Measurements from ENCODE around the gene TBX5. TPM values are rescaled to one million over a fixed set of nuclear protein-coding genes. Genes with fewer than 3 reads are reported as not detected.

TBX5 gene
- not detected in 2 replicates for total RNA-seq (2014; rRNA removed; shearing (Covaris generic))

- no peak for DNase-seq (ENCODE audit: low read depth)
Observed at GRCh38 chr12:114405519-114406271, at the start of gene TBX5. TBX5 (minus strand) TSS chr12:114406144; CDS start chr12:114403898, 2,246 bp downstream.

DNA sequence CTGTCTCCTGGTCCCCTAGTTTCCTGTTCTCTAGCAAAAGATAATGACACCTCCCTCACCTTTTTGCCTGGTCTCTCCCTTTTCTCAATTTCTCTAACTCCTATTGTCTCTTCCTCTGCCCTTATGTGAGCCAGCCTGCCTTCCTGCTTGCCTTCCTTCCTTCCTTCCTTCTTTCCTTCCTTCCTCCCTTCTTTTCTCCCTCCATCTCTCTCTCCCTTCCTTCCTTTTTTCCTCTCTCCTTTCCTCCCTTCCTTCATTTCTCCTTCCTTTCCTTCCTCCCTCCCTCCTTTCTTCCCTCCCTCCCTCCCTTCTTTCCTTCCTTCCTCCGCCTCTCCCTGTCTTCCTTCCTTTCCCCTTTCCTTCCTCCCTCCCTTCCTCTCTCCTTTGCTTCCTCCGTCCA is 45.7 kb upstream of the TBX5 start:
- DNase-seq (ENCODE audit: low read depth): no peak

DNA sequence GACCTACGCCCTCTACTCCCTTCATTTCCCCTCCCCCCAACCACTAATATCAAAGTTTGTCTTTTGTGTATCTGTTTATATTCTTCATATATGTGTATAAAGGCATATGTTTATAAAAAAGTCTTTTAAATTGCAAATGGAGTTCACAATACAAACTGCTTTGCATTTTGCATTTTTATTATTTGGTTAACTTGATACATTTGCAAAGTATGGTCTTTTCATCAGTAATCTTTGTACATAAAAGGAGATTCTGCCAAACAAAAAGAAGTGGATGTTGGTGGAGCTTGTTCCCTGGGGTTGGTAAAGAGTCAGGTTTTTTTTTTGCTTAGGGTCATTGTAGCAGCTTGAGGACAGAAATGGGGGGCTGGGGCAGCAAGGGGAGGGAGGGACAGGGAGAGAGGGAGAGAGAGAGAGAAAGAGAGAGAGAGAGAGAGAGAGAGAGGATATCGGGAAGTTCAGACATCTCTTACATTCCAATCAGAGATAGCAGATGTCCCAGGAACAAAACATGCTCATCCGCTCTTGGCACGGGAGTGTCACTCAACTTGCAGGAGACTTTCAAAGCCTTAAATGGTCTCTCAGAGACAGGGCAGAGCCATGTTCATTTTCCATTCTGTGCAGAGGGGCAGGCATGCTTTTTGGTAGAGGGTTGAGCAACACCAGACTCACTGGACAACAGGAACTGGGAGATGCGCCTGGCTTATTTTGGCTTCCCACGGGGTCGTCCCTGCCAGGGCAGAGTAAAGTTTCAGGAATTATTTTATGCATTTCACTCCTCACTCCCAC is 44.8 kb upstream of the TBX5 start:
- no peak for DNase-seq (ENCODE audit: low read depth)

- no peak for DNase-seq (ENCODE audit: low read depth)
Observed at GRCh38 chr12:114450019-114450418, 44.1 kb upstream of the TBX5 start.

GRCh38 chr12:114448618-114448933 is 42.6 kb upstream of the TBX5 start:
- DNase-seq (ENCODE audit: low read depth): no peak

DNA sequence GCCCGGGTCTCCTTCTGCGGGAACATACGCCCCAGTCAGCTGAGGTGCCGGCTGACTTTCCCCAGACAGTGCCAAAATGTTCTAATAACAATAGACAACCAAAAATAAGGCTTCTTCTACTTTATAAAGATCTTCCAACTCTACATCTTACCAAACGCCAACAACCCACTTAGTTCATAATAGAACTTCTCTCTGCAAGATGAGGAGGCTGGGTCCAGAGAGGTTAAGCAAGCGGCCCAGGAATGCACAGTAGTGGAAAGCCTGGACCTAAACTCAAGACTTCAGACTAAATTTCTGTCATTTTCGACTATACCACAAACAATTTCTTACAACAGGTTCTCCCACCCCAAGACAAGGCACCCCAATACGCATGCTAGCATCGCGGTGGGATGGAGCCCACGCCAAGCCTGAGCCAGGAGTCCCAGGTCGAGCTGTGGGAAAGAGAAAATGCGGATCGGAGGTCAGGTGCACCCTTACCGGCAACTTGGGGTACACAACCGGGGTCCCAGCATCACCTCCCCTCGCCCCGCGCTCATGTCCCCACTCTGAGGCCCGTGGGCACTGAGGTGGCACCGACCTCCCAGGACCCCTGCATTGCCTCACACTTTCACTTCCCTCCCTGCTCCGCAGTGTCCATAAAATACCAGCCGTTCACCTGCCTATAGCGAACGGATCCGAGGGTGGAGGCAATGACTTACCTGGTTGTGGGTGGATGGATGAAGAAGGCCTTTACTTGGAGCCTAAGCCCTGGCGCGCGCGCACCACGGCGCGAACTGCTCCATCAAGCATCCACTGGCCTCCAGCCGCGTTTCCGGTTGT is 42.1 kb upstream of the TBX5 start:
- DNase-seq (ENCODE audit: low read depth): no peak

DNA sequence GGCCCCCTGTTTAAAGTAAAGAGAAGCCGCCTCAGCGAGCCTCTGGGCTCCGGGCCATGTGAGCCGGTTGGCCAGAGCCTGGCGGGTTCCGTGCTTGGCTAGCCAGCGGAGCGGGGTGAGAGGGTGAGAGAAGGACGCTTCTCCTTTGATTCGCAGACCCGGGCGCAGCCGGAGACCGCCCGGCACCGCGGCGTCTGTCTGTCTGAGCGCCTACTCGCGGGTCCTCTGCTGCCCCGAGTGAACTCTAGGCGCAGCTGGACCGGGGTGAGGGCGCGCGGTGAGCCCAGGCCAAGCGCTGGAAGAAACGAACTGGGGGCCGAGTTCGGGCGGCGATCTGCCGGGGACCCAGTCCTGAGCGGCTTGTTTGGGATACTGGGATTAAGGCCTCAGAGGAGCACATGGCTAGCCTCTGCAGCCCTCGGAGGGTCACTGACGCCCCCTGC is 41.4 kb upstream of the TBX5 start:
- no peak for DNase-seq (ENCODE audit: low read depth)

DNA sequence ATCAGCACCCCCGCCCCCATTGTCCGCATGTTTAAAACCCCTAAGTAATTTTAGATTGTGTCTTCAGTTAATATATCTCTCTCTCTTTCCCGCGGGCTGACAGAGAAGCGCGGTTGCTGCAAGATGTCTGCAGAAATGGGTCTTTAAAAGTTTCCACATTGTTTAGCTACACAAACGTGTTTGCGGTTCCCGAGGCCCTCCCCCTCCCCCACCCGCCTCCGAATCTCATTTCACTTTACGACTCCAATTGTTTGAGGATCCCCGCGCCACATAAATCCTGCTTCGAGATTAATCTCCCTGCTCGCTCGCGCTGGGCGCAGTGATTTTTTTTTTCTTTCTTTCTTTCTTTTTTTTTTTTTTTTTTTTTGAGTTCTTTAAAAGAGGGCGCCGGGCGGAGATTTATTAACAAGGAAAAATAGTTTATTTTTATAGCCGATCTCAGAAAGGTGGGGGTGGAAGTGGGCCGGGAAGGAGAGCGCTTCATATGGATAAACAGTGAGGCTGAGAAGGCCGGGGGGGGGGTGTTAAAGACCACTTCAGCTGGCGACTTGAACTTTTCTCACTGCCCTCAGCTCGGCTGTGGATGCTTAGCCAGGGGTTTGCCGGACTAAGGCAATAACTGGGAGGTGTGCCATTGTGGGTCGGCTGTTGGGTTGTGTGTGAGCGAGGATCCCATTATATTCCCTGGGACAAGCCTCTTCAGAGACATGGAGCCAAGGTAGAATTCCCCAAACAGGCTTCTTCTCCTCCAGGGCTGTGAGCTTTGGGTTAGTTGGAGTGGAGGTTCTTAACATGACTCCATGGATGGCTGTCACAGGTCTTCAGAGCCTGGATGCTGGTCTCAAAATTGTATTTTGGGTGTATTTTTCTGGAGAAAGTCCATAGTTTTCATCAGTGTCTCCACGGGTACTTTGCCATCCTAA is 39.7 kb upstream of the TBX5 start:
- DNase-seq (ENCODE audit: low read depth): no peak

DNA sequence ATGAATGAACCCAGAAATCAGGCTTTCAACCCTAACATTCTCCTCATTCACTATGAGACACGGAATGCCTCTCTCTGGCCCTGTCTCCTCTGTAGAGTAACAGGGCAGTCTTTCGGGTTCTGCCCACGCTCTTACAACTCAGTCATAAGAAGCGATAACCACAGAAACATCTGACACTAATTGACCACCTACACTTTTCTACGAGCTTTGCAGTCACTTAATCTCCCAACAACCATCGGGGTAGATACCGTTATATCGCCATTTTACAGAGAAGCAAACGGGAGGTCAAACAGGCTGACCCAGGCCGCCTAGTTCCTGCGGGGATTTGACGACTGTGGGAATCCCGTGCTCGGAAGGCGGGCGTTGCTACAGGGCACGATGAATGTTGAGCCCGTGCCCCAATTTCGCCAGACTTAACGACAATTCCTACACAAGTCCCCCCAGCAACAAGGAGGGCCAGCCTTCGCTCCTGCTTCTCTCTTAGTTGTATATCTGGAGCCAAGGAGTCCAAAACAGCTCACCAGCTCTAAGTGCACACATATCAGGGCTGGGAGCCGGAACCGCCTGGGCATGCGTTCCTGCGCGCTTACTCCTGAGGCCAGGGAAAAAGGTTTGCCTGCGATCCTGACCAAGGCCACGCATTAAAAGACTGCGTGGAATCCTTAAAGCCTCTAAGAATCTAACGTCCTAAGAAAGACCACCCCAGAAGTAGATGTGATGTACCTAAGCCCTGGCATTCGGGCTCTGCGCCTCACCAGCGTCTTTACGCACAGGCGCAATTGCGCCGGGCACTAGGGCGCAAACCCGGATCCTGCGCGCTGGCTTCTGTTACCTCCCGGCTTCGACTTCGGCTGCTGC is 38.7 kb upstream of the TBX5 start:
- DNase-seq (ENCODE audit: low read depth): no peak

GRCh38 chr12:114443607-114444421 is 37.9 kb upstream of the TBX5 start:
- no peak for DNase-seq (ENCODE audit: low read depth)

DNA sequence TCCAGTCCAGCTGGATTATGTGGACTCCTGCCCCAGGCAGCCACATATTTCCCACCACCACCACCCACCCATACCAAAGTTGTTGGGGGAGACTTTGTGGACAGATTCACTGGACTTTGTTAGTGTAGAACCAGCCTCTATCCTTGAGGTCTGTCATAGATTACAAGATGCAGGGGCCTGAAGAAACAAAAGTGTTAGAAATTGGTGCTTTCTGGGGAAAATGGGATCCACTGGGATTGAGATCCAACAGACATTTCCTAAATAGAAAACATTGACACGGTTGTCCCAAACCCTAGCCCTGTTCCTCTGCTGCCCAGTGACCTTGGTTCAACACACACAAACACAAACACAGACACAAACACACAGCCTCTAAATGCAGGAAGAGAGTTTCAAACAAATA is 36.6 kb upstream of the TBX5 start:
- no peak for DNase-seq (ENCODE audit: low read depth)

DNA sequence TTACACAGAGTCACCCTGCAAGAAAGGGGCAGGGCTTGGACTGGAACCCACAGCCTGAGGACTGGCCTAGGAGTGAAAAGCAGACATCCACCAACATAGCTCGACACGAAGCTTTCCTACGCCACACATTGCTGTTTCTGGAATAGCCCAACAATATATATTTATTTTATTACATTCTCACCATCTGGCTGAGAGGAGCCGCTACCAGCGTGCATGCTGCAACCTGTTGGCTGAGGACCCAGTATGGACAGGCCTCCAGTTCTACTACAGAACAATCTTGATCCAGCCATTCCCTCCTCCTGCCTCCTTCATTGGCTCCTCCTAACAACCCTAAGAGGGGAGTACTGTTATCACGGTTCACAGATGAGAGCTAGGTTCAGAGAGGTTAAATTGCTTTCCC is 35.6 kb upstream of the TBX5 start:
- DNase-seq (ENCODE audit: low read depth): no peak

DNA sequence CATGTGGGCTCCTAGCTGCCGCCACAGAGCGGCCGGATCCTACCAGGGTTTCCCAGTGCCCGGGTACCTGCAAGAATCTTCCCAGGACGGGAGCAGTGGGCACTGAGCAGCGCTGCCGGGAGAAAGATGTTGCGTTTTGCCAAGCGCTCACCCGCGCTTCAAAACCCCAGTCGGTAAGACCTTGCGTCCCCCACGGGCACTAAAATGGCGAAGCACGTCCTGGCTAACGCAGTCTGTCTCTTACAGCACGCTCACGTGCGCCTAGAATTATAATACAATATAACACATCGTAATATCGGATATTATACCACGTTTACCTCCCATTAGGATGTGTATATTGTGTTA is 35.1 kb upstream of the TBX5 start:
- DNase-seq (ENCODE audit: low read depth): no peak

- no peak for DNase-seq (ENCODE audit: low read depth)
Observed at GRCh38 chr12:114440270-114441038, 34.5 kb upstream of the TBX5 start.

GRCh38 chr12:114439817-114440216 is 33.9 kb upstream of the TBX5 start:
- no peak for DNase-seq (ENCODE audit: low read depth)

DNA sequence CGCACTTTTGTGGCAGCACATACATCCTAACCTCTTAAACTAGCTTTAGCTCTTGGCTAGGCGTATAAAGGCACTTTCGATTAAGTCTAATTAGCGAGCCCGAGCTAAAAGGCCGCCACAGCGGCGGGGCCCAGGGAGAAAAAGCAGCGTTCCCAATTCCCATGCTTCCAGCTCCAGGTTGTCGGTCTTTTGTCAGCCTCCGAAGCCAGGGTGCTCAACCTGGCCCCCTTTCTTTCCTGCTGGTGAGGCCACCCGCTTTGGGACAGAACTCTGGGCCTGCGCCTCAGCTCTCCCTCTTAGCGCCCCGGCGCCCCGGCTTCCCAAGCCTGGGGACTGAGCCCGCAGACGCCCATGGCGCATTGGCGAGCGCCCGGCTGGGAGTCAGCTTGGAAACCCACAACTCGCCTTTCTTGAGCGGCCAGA is 33.3 kb upstream of the TBX5 start:
- no peak for DNase-seq (ENCODE audit: low read depth)

DNA sequence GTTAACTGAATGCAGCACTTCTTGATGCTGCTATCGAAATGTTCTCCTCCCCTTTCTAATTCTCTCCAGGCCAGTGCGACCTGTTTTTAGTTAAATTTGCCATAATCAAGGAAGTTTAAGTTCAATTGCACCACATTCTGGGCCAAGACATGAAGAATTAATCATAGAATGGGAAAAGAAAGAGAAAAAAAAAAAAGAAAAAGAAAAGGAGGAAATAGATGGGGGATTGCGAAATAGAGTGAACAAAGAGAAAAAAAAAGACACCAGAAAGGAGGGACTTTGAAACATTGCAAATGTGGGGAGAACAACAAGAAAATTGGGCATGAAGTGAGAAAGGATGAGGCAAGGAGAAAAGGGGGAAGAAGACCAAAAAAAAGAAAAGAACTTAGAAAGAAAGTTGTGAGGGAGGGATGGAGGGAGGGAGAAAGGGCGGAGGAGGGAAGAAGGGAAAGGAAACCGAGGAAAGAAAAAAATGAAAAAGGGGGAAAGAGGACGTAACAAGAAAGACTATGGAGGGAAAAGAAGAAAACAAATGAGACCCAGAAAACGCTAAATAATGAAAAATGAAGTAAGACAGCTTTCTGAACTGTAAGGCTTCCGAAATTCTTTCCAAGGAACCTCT is 32.8 kb upstream of the TBX5 start:
- no peak for DNase-seq (ENCODE audit: low read depth)

GRCh38 chr12:114434341-114434740 is 28.4 kb upstream of the TBX5 start:
- DNase-seq (ENCODE audit: low read depth): no peak

Data from M059J (cell line).